Measurements from ENCODE around the gene GHR.

- TF ChIP-seq CTCF (IDR thresholded peaks at IDR 0.05) (no peak), POLR2AphosphoS5 (IDR thresholded peaks at IDR 0.05) (peak; percentile 50)
These were observed 123.9 kb downstream of the GHR start for GRCh38 chr5:42547141-42547540.
